H1 (cell line): ENCODE results near the gene UMODL1. TPM values are rescaled to one million over a fixed set of nuclear protein-coding genes. Genes with fewer than 3 reads are reported as not detected.

Source experiments
- ATF2 ChIP-seq: IDR thresholded peaks from 2 replicates; pipeline ENCODE4 v1.6.1; 2012; ENCODE audit warnings: low read length, inconsistent platforms
- polyA plus RNA-seq, 7 experiments: library from polyadenylated mRNA; depleted of rRNA in 3 of 7; stranded (reverse) in 5 of 7; unstranded in 2 of 7; fragments of >200 nt in 5 of 7; fragments of 200-250 nt in 2 of 7; gene quantifications; 1 replicate in 5 of 7; 2 replicates in 1 of 7; 4 replicates in 1 of 7; pipeline versions ENCODE4 v1.2.1 to v1.2.3, GENCODE V29; 2011 to 2013; ENCODE audit warnings: missing spikeins in 2 of 7, mixed read lengths in 2 of 7
- total RNA-seq: library from RNA; stranded (reverse); fragmentation: NEBNext Ultra II Directional; extraction: Animal tissue kit (Norgen Biotek cat#: 25700); gene quantifications from 2 replicates; pipeline ENCODE4 v1.2.1, GENCODE V29; 2021

UMODL1 gene
- total and polyA plus RNA-seq, 2 of the 8 experiments (the other 6 are each of a cell fraction or from before 2014, with no cell fraction given), result not detected

GRCh38 chr21:42132183-42132582 is 61.1 kb downstream of the UMODL1 start (continued):
- TF ChIP-seq ATF2, result no peak
